CD4-positive, alpha-beta T cell (primary cell): ENCODE measurements around the gene FARP1. TPM values are rescaled to one million over a fixed set of nuclear protein-coding genes. Genes with fewer than 3 reads are reported as not detected.

ENCODE experiments used
- ATAC-seq: fragments of 200-7000 bp; cut with Tn5 transposase; one replicate; pipeline ENCODE4 v1.10.0; 2022; ENCODE audit warnings: mild to moderate bottlenecking; ENCODE audit not compliant: poor library complexity
- CTCF ChIA-PET: fragments of 350-600 bp; sonication (Branson Sonifier 250); formaldehyde crosslinking; loops from one replicate; lab custom pipeline; 2021; ENCODE audit warnings: antibody characterized with exemption, inconsistent platforms; lab: Charles Lee
- POLR2A ChIA-PET: fragments of 350-600 bp; sonication (Branson Sonifier 250); formaldehyde crosslinking; loops from one replicate; lab custom pipeline; 2021; ENCODE audit warnings: antibody characterized with exemption, inconsistent platforms; lab: Charles Lee
- DNase-seq, 14 experiments: peaks; one replicate each; pipeline ENCODE4 v3.0.0-alpha.2; 2013 to 2020; ENCODE audit warnings: mixed read lengths in 2 of 14
- H3K27ac ChIP-seq, 2 donors: one replicate each; pipeline versions ENCODE4 v1.5.1 to v1.7.0; 2013; ENCODE audit warnings: low read length in 2 of 2, low read depth in 1 of 2, mild to moderate bottlenecking in 1 of 2
- H3K27me3 ChIP-seq, 2 experiments: 1 replicate in 1 of 2; 2 replicates in 1 of 2; pipeline versions ENCODE4 v1.6.1 to v1.7.0; 2013; ENCODE audit warnings: low read length in 2 of 2, control low read depth in 1 of 2, mild to moderate bottlenecking in 1 of 2, moderate library complexity in 1 of 2; ENCODE audit not compliant: insufficient read depth in 2 of 2, control insufficient read depth in 1 of 2
- H3K36me3 ChIP-seq: one replicate; pipeline ENCODE4 v1.6.1; 2013; ENCODE audit warnings: low read length, control low read depth; ENCODE audit not compliant: insufficient read depth
- H3K4me1 ChIP-seq: one replicate; pipeline ENCODE4 v1.6.1; 2013; ENCODE audit warnings: low read length, control low read depth; ENCODE audit not compliant: insufficient read depth
- H3K4me3 ChIP-seq: one replicate; pipeline ENCODE4 v1.5.1; 2013; ENCODE audit warnings: mild to moderate bottlenecking, low read length, moderate library complexity
- H3K9me3 ChIP-seq, 2 experiments: 1 replicate in 1 of 2; 2 replicates in 1 of 2; pipeline versions ENCODE4 v1.6.1 to v1.7.0; 2013; ENCODE audit warnings: low read length in 2 of 2, mild to moderate bottlenecking in 2 of 2, control low read depth in 1 of 2, moderate library complexity in 1 of 2; ENCODE audit not compliant: control insufficient read depth in 1 of 2, insufficient read depth in 1 of 2
- H3K27ac Mint-ChIP-seq: one replicate; pipeline ENCODE4 v1.8.0; 2020; ENCODE audit warnings: mixed read lengths
- H3K27me3 Mint-ChIP-seq: one replicate; pipeline ENCODE4 v1.8.0; 2021; ENCODE audit warnings: mixed read lengths
- H3K36me3 Mint-ChIP-seq: one replicate; pipeline ENCODE4 v1.8.0; 2021; ENCODE audit warnings: low read depth, mixed read lengths
- H3K4me1 Mint-ChIP-seq: one replicate; pipeline ENCODE4 v1.8.0; 2021; ENCODE audit warnings: low read depth, mixed read lengths
- H3K4me3 Mint-ChIP-seq: one replicate; pipeline ENCODE4 v1.8.0; 2020; ENCODE audit warnings: mild to moderate bottlenecking, mixed read lengths
- H3K9me3 Mint-ChIP-seq: one replicate; pipeline ENCODE4 v1.8.0; 2020; ENCODE audit warnings: mixed read lengths
- CTCF ChIP-seq: fragments of 200-600 bp; IDR thresholded peaks from one replicate; pipeline ENCODE4 v1.8.0; 2022; ENCODE audit warnings: antibody characterized with exemption, mild to moderate bottlenecking
- intact Hi-C, 2 experiments: fragments of 100-400 bp; cut with DNase I in 1 of 2; cut with micrococcal nuclease in 1 of 2; formaldehyde crosslinking; loops; one replicate each; pipeline versions ENCODE4 v1.15.1 to v1.9.0; 2023 to 2025; cut with DNase I, micrococcal nuclease
- total RNA-seq, 174 experiments: library from RNA in 2 of 174; stranded (reverse) in 2 of 174; gene quantifications; one replicate each; pipeline ENCODE4 v1.2.3 and lab custom pipeline; 2021 to 2026

FARP1 gene
- total RNA-seq, 2 experiments from 2014 or later, result 0.30 TPM; not detected in 1

DNA sequence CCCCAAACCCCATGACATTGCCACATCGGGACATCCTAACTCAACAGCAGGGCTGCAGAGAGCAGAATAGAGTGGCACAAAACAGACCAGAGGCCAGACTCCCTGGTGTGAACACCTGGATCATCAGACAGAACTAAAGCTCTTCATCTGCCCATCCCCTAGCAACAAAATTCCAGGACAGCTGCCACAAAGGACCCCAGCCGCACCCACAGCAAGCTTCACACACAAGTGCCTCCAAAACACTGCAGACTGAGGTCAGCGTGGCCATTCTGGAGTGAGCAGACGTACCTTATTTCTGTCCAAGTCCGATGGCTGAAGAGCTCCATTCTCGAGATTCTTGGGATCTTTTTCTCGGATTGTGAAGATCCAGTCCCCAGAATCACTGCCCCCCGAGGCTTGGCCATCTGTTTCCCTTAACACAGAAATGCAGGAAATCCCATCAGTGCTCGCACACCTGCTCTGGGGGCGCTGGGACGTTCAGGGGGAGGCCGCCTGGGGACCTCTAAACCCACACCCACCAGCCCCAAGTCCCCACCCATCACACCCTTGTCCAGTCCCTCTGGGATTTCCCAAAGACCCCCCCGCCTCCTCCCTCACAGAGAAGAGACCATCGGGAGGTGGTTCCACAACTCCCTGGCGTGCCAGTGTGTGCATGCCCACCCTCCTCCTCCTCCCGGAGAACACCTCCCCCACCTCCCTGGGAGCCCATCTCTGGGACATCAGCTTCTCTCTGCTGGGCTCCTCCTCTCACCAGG is 318.8 kb downstream of the FARP1 start:
- H3K36me3 Mint-ChIP-seq, result peaks cover 92% of the 10 kb centered on the region
- H3K4me1 Mint-ChIP-seq, result peaks cover 13% of the 10 kb centered on the region
- CTCF ChIA-PET, result interaction anchor here (0.7 kb wide), 1 partner anchor 16 kb away, joined by 3 read pairs; no protein-coding TSS in a partner anchor
- Histone ChIP-seq H3K27me3 (no peaks in the 10 kb centered on the region), H3K4me1 (no peaks in the 10 kb centered on the region), H3K27ac (no peak overlapping the region), H3K4me3 (no peak overlapping the region), H3K36me3 (peaks cover 93% of the 10 kb centered on the region), H3K9me3 (no peaks in the 10 kb centered on the region)
- POLR2A ChIA-PET, result no interaction called here
- H3K27ac Mint-ChIP-seq, result peak overlapping the region; percentile 68
- ATAC-seq (no peak), DNase-seq (no peak)
- no peaks in the 10 kb centered on the region for H3K27me3 Mint-ChIP-seq
- intact Hi-C loops, result loop anchor here in 1 of 2 experiments (2.0 kb wide), 1 partner anchor 13 kb away; no protein-coding TSS in a partner anchor
- no peak overlapping the region for H3K4me3 Mint-ChIP-seq
- TF ChIP-seq CTCF, result no peak
- no peaks in the 10 kb centered on the region for H3K9me3 Mint-ChIP-seq

DNA sequence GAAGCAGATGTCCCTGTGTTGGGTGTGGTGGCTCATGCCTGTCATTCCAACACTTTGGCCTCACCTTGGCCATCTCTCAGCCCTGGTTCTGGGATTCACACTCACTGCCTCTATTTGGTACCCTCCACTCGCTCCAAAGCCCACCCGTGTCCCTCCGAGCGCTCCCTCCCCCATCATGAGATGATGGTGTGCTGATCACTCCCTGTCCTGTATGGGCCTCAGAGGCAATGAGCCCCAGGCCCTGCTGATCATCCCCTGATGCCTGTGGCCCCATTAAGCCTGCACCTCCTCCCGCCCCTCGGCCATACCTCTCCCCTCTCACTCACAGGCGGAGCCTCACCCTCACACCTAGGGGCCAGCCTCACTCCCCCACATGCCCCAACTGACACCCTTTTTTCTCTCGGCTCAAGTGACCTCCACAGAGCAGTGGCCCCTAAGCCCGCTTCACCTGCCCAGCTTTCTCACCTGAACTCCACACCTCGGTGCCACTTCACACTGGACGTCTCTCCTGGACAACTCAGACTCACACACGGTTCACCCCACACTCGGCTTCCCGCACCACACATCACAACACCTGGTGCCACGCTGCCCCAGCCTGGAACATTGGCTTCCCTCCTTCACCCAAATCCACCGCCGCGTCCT is 319.5 kb downstream of the FARP1 start:
- ATAC-seq, result no peak
- no peak overlapping the region for H3K4me3 ChIP-seq
- DNase-seq, result no peak
- no peaks in the 10 kb centered on the region for H3K27me3 ChIP-seq
- Mint-ChIP-seq H3K27me3 (no peaks in the 10 kb centered on the region), H3K36me3 (peaks cover 92% of the 10 kb centered on the region), H3K9me3 (no peaks in the 10 kb centered on the region), H3K4me3 (no peak overlapping the region), H3K27ac (peak overlapping the region; percentile 53), H3K4me1 (peaks cover 15% of the 10 kb centered on the region)
- peaks cover 93% of the 10 kb centered on the region for H3K36me3 ChIP-seq
- TF ChIP-seq CTCF, result no peak
- no peak overlapping the region for H3K27ac ChIP-seq
- ChIA-PET POLR2A (no interaction called here), CTCF (no interaction called here)
- H3K9me3 ChIP-seq, result no peaks in the 10 kb centered on the region
- no peaks in the 10 kb centered on the region for H3K4me1 ChIP-seq
- intact Hi-C loops, result no loop called here

DNA sequence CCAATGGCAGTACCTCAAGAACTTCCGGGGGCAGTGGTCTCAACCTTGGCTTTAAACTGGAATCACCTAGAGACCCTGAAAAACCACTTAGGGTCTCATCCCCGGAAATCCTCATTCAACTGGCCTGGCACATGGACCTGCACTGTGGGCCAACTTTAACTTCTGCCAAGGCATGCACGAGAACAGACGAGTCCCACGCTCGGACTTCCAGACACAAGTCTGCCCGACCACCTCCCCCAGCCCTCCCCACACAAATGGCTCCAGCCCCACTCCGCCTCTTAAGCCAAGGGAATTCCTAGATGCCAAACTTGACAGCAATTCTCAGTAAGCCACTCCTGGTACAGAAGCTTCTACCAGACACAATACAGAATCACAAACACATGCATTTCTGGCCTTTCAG is 320.1 kb downstream of the FARP1 start:
- DNase-seq, result no peak

More for the DNA sequence above, 320.1 kb downstream of the FARP1 start:
- intact Hi-C loops, result no loop called here
- no peak for TF ChIP-seq CTCF
- no peak overlapping the region for H3K27ac ChIP-seq
- Mint-ChIP-seq H3K36me3 (peaks cover 92% of the 10 kb centered on the region), H3K9me3 (no peaks in the 10 kb centered on the region), H3K27ac (peak overlapping the region; percentile 53), H3K4me3 (no peak overlapping the region), H3K4me1 (peaks cover 20% of the 10 kb centered on the region), H3K27me3 (no peaks in the 10 kb centered on the region)
- H3K4me1 ChIP-seq, result peaks cover 3% of the 10 kb centered on the region
- peaks cover 93% of the 10 kb centered on the region for H3K36me3 ChIP-seq
- ChIA-PET POLR2A (no interaction called here), CTCF (interaction anchor here (1.4 kb wide), 1 partner anchor 22 kb away, joined by 3 read pairs; no protein-coding TSS in a partner anchor)
- H3K9me3 ChIP-seq, result no peaks in the 10 kb centered on the region
- ATAC-seq, result no peak
- H3K4me3 ChIP-seq, result no peak overlapping the region
- no peaks in the 10 kb centered on the region for H3K27me3 ChIP-seq
